GM18517 (cell line): ENCODE data around the gene ATG7.
"Not testable (repeated sequence)": the region's sequence is repeated elsewhere in the genome, so short reads cannot be mapped to it uniquely, and the experiment has no call there.

Experiments
- ATAC-seq: cut with Tn5 transposase; IDR thresholded peaks from one replicate; pipeline ENCODE4 v1.9.1; 2021; ENCODE audit warnings: mild to moderate bottlenecking, moderate library complexity; ENCODE audit not compliant: unreplicated experiment

ATG7 gene

GRCh38 chr3:11498646-11499045, 226.4 kb downstream of the ATG7 start:
- no peak for ATAC-seq

GRCh38 chr3:11499144-11499543, 226.9 kb downstream of the ATG7 start:
- ATAC-seq: no peak

GRCh38 chr3:11502413-11502812, 230.2 kb downstream of the ATG7 start:
- not testable (repeated sequence) for ATAC-seq

- ATAC-seq: no peak
These were observed 235.5 kb downstream of the ATG7 start for GRCh38 chr3:11507719-11508118.

- ATAC-seq: no peak
These were observed 236.4 kb downstream of the ATG7 start for GRCh38 chr3:11508346-11509172.

- no peak for ATAC-seq
These were observed 237.2 kb downstream of the ATG7 start for GRCh38 chr3:11509173-11510000.

- no peak for ATAC-seq
These were observed 237.8 kb downstream of the ATG7 start for GRCh38 chr3:11510001-11510340.

- no peak for ATAC-seq
These were observed 238.2 kb downstream of the ATG7 start for GRCh38 chr3:11510356-11510755.

GRCh38 chr3:11511606-11512005, 239.4 kb downstream of the ATG7 start:
- ATAC-seq: not testable (repeated sequence)

GRCh38 chr3:11513125-11513816, 241.1 kb downstream of the ATG7 start:
- ATAC-seq: not testable (repeated sequence)

GRCh38 chr3:11513817-11514135, 241.6 kb downstream of the ATG7 start:
- ATAC-seq: no peak

- ATAC-seq: no peak
These were observed 242.1 kb downstream of the ATG7 start for GRCh38 chr3:11514191-11514821.

GRCh38 chr3:11517601-11518000, 245.4 kb downstream of the ATG7 start:
- ATAC-seq: no peak

- ATAC-seq: no peak
These were observed 249.0 kb downstream of the ATG7 start for GRCh38 chr3:11521167-11521566.

- no peak for ATAC-seq
These were observed 250.2 kb downstream of the ATG7 start for GRCh38 chr3:11522398-11522715.

- no peak for ATAC-seq
These were observed 250.9 kb downstream of the ATG7 start for GRCh38 chr3:11522953-11523571.

- no peak for ATAC-seq
These were observed 251.4 kb downstream of the ATG7 start for GRCh38 chr3:11523572-11524101.

GRCh38 chr3:11526121-11526520, 253.9 kb downstream of the ATG7 start:
- not testable (repeated sequence) for ATAC-seq

GRCh38 chr3:11529281-11529680, 257.1 kb downstream of the ATG7 start:
- ATAC-seq: no peak

GRCh38 chr3:11530153-11530721, 258.0 kb downstream of the ATG7 start:
- ATAC-seq: no peak
